Measurements from ENCODE around the gene GC.

GC gene

DNA sequence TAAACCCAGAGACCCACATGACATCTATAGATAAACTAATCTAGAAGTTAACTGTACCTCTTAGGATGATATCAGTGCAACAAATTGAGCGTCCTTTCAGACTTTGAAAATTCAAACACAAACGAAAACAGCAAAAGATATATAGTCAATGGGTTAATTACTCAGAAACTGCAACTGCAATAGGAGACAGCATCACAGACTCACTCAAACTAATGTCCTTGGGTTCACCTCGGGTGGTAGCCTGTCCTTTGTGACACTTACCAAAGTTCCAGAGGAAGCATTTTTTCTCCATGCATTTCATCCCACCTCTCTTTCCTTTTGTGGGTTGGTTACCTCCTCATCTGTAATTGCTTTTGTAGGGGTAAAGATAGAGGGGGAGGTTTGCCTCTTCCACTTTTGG, 9.7 kb downstream of the GC start:
- TF ChIP-seq, protein P1, sequence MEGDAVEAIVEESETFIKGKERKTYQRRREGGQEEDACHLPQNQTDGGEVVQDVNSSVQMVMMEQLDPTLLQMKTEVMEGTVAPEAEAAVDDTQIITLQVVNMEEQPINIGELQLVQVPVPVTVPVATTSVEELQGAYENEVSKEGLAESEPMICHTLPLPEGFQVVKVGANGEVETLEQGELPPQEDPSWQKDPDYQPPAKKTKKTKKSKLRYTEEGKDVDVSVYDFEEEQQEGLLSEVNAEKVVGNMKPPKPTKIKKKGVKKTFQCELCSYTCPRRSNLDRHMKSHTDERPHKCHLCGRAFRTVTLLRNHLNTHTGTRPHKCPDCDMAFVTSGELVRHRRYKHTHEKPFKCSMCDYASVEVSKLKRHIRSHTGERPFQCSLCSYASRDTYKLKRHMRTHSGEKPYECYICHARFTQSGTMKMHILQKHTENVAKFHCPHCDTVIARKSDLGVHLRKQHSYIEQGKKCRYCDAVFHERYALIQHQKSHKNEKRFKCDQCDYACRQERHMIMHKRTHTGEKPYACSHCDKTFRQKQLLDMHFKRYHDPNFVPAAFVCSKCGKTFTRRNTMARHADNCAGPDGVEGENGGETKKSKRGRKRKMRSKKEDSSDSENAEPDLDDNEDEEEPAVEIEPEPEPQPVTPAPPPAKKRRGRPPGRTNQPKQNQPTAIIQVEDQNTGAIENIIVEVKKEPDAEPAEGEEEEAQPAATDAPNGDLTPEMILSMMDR (IDR thresholded peaks at IDR 0.05) = no peak
- TF ChIP-seq ZFX (IDR thresholded peaks at IDR 0.05; ENCODE audit: borderline replicate concordance) = no peak

DNA sequence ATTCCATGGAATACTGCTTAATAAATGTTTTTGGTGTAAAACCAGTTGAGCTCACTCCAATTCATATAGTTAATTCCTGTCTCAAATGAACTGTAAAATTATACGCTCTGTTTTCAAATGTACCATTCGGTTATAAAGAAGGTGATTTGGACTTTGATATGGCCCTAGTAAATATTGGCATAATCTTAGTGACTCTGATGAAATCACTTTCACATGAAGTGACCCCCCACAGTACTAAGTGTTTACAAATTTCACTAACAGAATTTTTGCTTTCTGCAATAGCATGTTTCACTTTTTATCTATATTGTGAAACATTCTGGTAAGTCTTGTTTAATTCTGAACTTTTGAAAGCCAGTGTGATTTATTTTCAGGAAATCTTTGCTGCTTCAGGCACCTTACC, 10.9 kb downstream of the GC start:
- TF ChIP-seq ZFX (IDR thresholded peaks at IDR 0.05; ENCODE audit: borderline replicate concordance) = no peak
- TF ChIP-seq, protein P1 (IDR thresholded peaks at IDR 0.05) = no peak; the same call in 1 of the 2 replicates
- H3K27ac ChIP-seq = no peak overlapping the region

More for the DNA sequence above, 9.7 kb downstream of the GC start:
- H3K27ac ChIP-seq = no peak overlapping the region

DNA sequence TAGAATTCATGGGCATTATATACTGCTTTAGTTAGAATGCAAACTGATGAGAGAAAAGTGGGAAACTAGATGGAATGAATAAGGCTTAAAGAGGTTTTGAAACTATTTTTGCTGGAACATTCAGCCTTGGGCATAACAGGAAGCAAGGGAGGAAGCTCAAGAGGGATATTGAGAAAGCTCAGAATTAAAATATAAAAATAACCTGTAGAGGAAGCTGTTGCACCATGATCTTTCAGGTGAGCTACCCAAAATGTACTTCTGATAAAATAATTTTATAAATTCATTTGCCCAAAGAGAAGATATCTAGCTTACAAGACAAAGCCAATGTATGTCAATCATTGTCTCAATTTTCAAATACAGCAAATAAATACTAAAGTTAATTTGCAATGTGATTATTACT, 11.3 kb downstream of the GC start:
- no peak for TF ChIP-seq ZFX (IDR thresholded peaks at IDR 0.05; ENCODE audit: borderline replicate concordance)
- TF ChIP-seq, protein P1 (IDR thresholded peaks at IDR 0.05) = peak; percentile 54
- no peak overlapping the region for H3K27ac ChIP-seq

DNA sequence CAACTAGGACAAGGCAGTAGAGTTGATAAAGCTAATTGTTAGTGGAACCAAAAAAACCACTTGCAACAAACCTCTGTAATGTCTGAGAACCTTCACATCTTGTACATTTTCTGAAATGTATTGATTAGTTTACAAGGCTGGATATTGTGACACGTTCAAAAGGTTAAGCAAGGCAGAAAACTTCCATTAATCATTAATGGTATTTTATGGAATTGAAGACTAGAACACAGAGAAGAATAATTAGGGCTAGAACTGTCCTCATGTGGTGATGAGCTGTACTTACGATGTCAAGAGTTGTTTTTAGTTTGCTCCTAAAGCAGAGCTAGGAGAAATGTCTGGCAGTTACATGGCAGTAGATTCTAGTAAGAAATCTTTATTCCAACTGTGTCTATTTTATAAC, 12.3 kb downstream of the GC start:
- TF ChIP-seq, protein P1 (IDR thresholded peaks at IDR 0.05) = no peak
- no peak for TF ChIP-seq ZFX (IDR thresholded peaks at IDR 0.05; ENCODE audit: borderline replicate concordance)
- H3K27ac ChIP-seq = no peak overlapping the region

DNA sequence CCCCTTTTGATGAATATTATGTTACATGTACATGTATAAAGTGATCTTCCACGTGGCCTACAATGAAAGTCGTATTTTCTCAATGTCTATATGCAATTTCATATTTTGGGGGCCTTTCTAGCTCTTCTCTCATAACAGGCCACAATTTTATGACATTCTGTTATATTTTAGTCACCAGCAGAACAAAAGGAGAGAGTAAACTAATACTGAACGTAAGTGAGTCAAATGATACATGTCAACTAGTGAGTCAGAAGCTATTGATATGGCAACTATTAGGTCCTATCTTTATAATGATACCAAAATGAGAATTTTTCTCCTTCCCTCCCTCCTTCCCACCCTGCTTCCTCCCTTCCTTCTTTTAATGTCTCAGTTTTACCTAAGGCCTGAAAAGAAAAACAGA, 14.4 kb downstream of the GC start:
- no peak for TF ChIP-seq ZFX (IDR thresholded peaks at IDR 0.05; ENCODE audit: borderline replicate concordance)
- TF ChIP-seq, protein P1 (IDR thresholded peaks at IDR 0.05) = no peak
- H3K27ac ChIP-seq = no peak overlapping the region

DNA sequence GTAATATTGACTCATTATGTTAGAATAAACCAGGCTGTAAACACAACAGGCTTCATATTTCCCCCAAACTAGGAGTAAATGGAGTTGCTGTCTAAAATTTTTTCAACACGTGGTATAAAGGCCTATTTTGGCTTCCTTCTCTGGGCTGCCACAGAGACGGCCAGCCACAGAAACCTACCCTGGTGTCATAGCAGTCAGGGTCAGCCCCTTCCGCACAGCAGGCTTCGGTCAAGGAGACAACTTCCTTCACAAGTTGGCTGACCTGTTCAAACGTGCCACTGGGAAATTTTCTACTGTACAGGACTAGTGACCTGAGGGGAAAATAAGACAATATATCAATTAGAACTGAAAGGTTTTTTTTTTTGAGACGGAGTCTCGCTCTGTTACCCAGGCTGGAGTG, 15.8 kb downstream of the GC start:
- TF ChIP-seq ZFX (IDR thresholded peaks at IDR 0.05; ENCODE audit: borderline replicate concordance) = no peak
- TF ChIP-seq, protein P1 (IDR thresholded peaks at IDR 0.05) = no peak

DNA sequence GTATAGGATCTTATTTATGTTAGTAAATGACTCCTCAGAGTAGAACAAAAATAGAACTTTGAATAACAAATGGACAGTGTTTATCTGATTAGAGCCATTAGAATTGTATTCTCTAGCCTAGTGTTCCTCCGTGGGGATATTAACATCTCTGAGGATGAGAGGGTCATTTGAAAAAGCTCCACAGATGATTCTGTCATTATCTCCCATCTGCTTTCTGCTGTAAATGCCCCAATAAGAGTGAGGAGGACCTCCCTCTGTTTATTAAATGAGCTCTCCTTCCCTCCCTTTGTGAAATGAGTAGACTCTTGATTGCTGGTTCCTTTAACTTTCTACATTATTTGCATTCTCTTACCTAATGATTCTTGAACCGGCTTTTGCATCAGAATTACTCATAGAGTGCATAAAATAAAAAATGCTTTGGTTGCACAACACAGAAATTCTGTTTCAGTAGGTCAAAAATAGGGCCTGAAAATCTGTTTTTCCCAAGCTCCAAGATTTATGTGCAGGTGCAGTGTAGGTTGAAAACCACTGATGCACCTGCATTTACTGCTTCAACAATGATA, 18.0 kb downstream of the GC start:
- H3K27ac ChIP-seq = no peak overlapping the region
- TF ChIP-seq ZFX (IDR thresholded peaks at IDR 0.05; ENCODE audit: borderline replicate concordance) = no peak

More for the DNA sequence above, 15.8 kb downstream of the GC start:
- no peak overlapping the region for H3K27ac ChIP-seq

DNA sequence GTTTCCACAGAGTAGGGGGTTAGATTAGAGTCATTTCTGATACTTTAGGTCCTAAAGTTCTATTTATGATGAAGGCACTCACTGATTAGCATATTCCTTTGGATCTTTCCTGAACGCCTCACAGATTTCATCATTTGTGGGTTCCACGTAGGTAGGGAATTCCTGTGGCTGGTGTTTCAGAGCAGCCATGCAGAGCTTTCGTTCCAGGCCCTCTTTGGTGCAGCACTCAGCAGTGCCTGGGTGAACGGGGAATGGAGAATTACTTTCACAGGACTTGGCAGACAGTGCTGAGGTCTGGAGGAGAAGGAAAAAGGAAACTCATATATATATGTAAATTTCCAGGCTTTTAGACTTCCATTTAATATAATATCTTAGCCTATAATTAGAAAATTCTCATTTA, 18.5 kb downstream of the GC start:
- no peak overlapping the region for H3K27ac ChIP-seq
- TF ChIP-seq ZFX (IDR thresholded peaks at IDR 0.05; ENCODE audit: borderline replicate concordance) = no peak
